OCI-M2 (cell line): ENCODE results near the gene MRPL38.

Source experiments
- DNase-seq: peaks from one replicate; lab custom pipeline; 2025; ENCODE audit not compliant: unreplicated experiment; lab: John Stamatoyannopoulos, UW

Gene MRPL38

GRCh38 chr17:75920045-75920560, 15.4 kb upstream of the MRPL38 start:
- DNase-seq = no peak

- DNase-seq = no peak
These were observed 14.9 kb upstream of the MRPL38 start for GRCh38 chr17:75919611-75920010.

GRCh38 chr17:75917917-75918445, 13.3 kb upstream of the MRPL38 start:
- DNase-seq = no peak

- DNase-seq = no peak
These were observed 12.6 kb upstream of the MRPL38 start for GRCh38 chr17:75917141-75917916.

- DNase-seq = no peak
These were observed 10.6 kb upstream of the MRPL38 start for GRCh38 chr17:75915268-75915667.

- no peak for DNase-seq
These were observed 10.1 kb upstream of the MRPL38 start for GRCh38 chr17:75914643-75915267.

- DNase-seq = no peak
These were observed 9.0 kb upstream of the MRPL38 start for GRCh38 chr17:75913537-75914210.

- no peak for DNase-seq
These were observed 6.0 kb upstream of the MRPL38 start for GRCh38 chr17:75910699-75911098.

- DNase-seq = no peak
These were observed 5.2 kb upstream of the MRPL38 start for GRCh38 chr17:75909812-75910274.

GRCh38 chr17:75909051-75909811, 4.5 kb upstream of the MRPL38 start:
- no peak for DNase-seq

- DNase-seq = no peak
These were observed 3.5 kb upstream of the MRPL38 start for GRCh38 chr17:75908201-75908600.

GRCh38 chr17:75906143-75906884, 1.6 kb upstream of the MRPL38 start:
- DNase-seq = no peak

GRCh38 chr17:75902406-75902805, 2.3 kb downstream of the MRPL38 start:
- no peak for DNase-seq

- DNase-seq = no peak
These were observed 3.0 kb downstream of the MRPL38 start for GRCh38 chr17:75901727-75902126.

GRCh38 chr17:75900691-75901533, 3.8 kb downstream of the MRPL38 start:
- no peak for DNase-seq

GRCh38 chr17:75899767-75900468, 4.8 kb downstream of the MRPL38 start:
- DNase-seq = no peak

GRCh38 chr17:75899353-75899752, 5.3 kb downstream of the MRPL38 start:
- no peak for DNase-seq

GRCh38 chr17:75898791-75899190, 5.9 kb downstream of the MRPL38 start:
- DNase-seq = no peak

GRCh38 chr17:75898065-75898464, 6.6 kb downstream of the MRPL38 start:
- DNase-seq = no peak
